GM23338 (cell line): ENCODE data around the gene NOL12. TPM values are rescaled to one million over a fixed set of nuclear protein-coding genes. Genes with fewer than 3 reads are reported as not detected.

Experiments used
- ATAC-seq: fragments of 200-7000 bp; cut with Tn5 transposase; 3 replicates; pipeline ENCODE4 v1.9.1; 2020
- DNase-seq: peaks from one replicate; pipeline ENCODE4 v3.0.0-alpha.2; 2015; ENCODE audit warnings: low spot score
- H2AFZ ChIP-seq: fragments of 200-600 bp; sonication (generic); 2 replicates; pipeline ENCODE4 v1.8.0; 2016; ENCODE audit warnings: antibody characterized with exemption, mild to moderate bottlenecking, moderate library complexity
- H3F3A ChIP-seq: fragments of 200-600 bp; sonication (generic); replicated peaks from 2 replicates; pipeline ENCODE4 v1.8.0; 2017; ENCODE audit warnings: antibody characterized with exemption, mixed run types, low read depth
- H3K27ac ChIP-seq: fragments of 200-600 bp; sonication (generic); 2 replicates; pipeline ENCODE4 v1.6.1; 2016; ENCODE audit warnings: low read depth
- H3K27me3 ChIP-seq: fragments of 200-600 bp; sonication (generic); 2 replicates; pipeline ENCODE4 v1.8.0; 2016; ENCODE audit warnings: mild to moderate bottlenecking, mixed run types, moderate library complexity; ENCODE audit not compliant: insufficient read depth
- H3K36me3 ChIP-seq: fragments of 200-600 bp; sonication (generic); 2 replicates; pipeline ENCODE4 v1.8.0; 2016; ENCODE audit warnings: mild to moderate bottlenecking; ENCODE audit not compliant: insufficient read depth
- H3K4me1 ChIP-seq: fragments of 200-600 bp; sonication (generic); 2 replicates; pipeline ENCODE4 v1.8.0; 2016; ENCODE audit warnings: mild to moderate bottlenecking, moderate library complexity; ENCODE audit not compliant: insufficient read depth
- H3K4me2 ChIP-seq: fragments of 200-600 bp; sonication (generic); 2 replicates; pipeline ENCODE4 v1.7.1; 2017; ENCODE audit warnings: mixed run types
- H3K4me3 ChIP-seq: fragments of 200-600 bp; sonication (generic); 2 replicates; pipeline ENCODE4 v1.6.1; 2016; ENCODE audit warnings: mixed run types
- H3K79me2 ChIP-seq: fragments of 200-600 bp; sonication (generic); replicated peaks from 2 replicates; pipeline ENCODE4 v1.8.0; 2017; ENCODE audit warnings: mild to moderate bottlenecking; ENCODE audit not compliant: insufficient read depth
- H3K9me2 ChIP-seq: fragments of 200-600 bp; sonication (generic); 2 replicates; pipeline ENCODE4 v1.8.0; 2017; ENCODE audit not compliant: insufficient read depth
- H4K20me1 ChIP-seq: fragments of 200-600 bp; sonication (generic); replicated peaks from 2 replicates; pipeline ENCODE4 v1.8.0; 2017; ENCODE audit warnings: mild to moderate bottlenecking; ENCODE audit not compliant: insufficient read depth
- H3K27ac Mint-ChIP-seq: 2 replicates; pipeline ENCODE4 v1.8.0; 2020; ENCODE audit warnings: inconsistent platforms, mild to moderate bottlenecking, moderate library complexity, mixed read lengths
- H3K27me3 Mint-ChIP-seq: 3 replicates; pipeline ENCODE4 v1.8.0; 2022; ENCODE audit warnings: low read depth, mild to moderate bottlenecking, moderate library complexity, mixed read lengths, inconsistent platforms; ENCODE audit not compliant: insufficient read depth, poor library complexity
- H3K36me3 Mint-ChIP-seq: 3 replicates; pipeline ENCODE4 v1.8.0; 2021; ENCODE audit warnings: low read depth, mild to moderate bottlenecking, inconsistent platforms, moderate library complexity, mixed read lengths
- H3K4me1 Mint-ChIP-seq: 3 replicates; pipeline ENCODE4 v1.8.0; 2020; ENCODE audit warnings: mild to moderate bottlenecking, inconsistent platforms, mixed read lengths
- H3K4me3 Mint-ChIP-seq: 3 replicates; pipeline ENCODE4 v1.8.0; 2021; ENCODE audit warnings: moderate library complexity, mild to moderate bottlenecking, inconsistent platforms, mixed read lengths
- H3K9me3 Mint-ChIP-seq: 3 replicates; pipeline ENCODE4 v1.8.0; 2020; ENCODE audit warnings: moderate library complexity, mild to moderate bottlenecking, inconsistent platforms, mixed read lengths
- CREB1 ChIP-seq: fragments of 250-450 bp; sonication (Bioruptor Pico); IDR thresholded peaks from 2 replicates; pipeline ENCODE4 v1.5.0; 2020; ENCODE audit warnings: low read depth, mild to moderate bottlenecking, moderate library complexity
- EZH2phosphoT487 ChIP-seq: fragments of 200-600 bp; sonication (generic); IDR thresholded peaks from one replicate; pipeline ENCODE4 v1.8.1; 2018; ENCODE audit warnings: antibody characterized with exemption; ENCODE audit not compliant: unreplicated experiment
- JUNB ChIP-seq: IDR thresholded peaks from one replicate; pipeline ENCODE4 v1.6.1; 2016; ENCODE audit warnings: antibody characterized with exemption; ENCODE audit not compliant: unreplicated experiment
- NANOG ChIP-seq: IDR thresholded peaks from 2 replicates; pipeline ENCODE4 v1.6.1; 2016; ENCODE audit warnings: antibody characterized with exemption, borderline replicate concordance
- POLR2AphosphoS5 ChIP-seq: IDR thresholded peaks from 2 replicates; pipeline ENCODE4 v1.6.1; 2016; ENCODE audit warnings: antibody characterized with exemption, low read depth
- ZNF114 ChIP-seq: fragments of 250-450 bp; sonication (Bioruptor Pico); IDR thresholded peaks from 2 replicates; pipeline ENCODE4 v1.5.0; 2020; ENCODE audit warnings: mild to moderate bottlenecking, moderate library complexity
- ZNF331 ChIP-seq: fragments of 250-450 bp; sonication (Bioruptor Pico); IDR thresholded peaks from 2 replicates; pipeline ENCODE4 v1.5.0; 2020; ENCODE audit warnings: low read depth, mild to moderate bottlenecking, moderate library complexity
- polyA plus RNA-seq: library from polyadenylated mRNA; unstranded; fragments of >200 nt; fragmentation: Nextera tagmentation; extraction: Ambion mirVana; gene quantifications from 2 replicates; pipeline ENCODE4 v1.2.1, GENCODE V29; 2016
- total RNA-seq: library from RNA; depleted of rRNA; stranded (reverse); fragments of >200 nt; shearing (Covaris generic); gene quantifications from 2 replicates; pipeline ENCODE4 v1.2.3, GENCODE V29; 2014
- TF ChIP-seq, protein P1 (sequence below): fragments of 250-450 bp; sonication (Bioruptor Pico); IDR thresholded peaks from 2 replicates; pipeline ENCODE4 v1.5.0; 2020; ENCODE audit warnings: mild to moderate bottlenecking, moderate library complexity
- TF ChIP-seq, protein P2 (sequence below): IDR thresholded peaks from one replicate; pipeline ENCODE4 v1.6.1; 2018; ENCODE audit warnings: antibody characterized with exemption; ENCODE audit not compliant: unreplicated experiment
- TF ChIP-seq, protein P3 (sequence below): IDR thresholded peaks from 2 replicates; pipeline ENCODE4 v1.6.1; 2016; ENCODE audit warnings: antibody characterized with exemption
- TF ChIP-seq, protein P4 (sequence below), 2 experiments: fragments of 200-600 bp in 1 of 2; sonication (generic) in 1 of 2; conservative IDR thresholded peaks; 2 replicates each; pipeline versions ENCODE4 v1.5.1 to v1.6.1; 2016 to 2017; ENCODE audit warnings: antibody characterized with exemption in 2 of 2, low read depth in 2 of 2, mild to moderate bottlenecking in 2 of 2, moderate library complexity in 1 of 2

Gene NOL12
- total and polyA plus RNA-seq, 2 experiments from 2014 or later, result 22.2 to 48.5 TPM

DNA sequence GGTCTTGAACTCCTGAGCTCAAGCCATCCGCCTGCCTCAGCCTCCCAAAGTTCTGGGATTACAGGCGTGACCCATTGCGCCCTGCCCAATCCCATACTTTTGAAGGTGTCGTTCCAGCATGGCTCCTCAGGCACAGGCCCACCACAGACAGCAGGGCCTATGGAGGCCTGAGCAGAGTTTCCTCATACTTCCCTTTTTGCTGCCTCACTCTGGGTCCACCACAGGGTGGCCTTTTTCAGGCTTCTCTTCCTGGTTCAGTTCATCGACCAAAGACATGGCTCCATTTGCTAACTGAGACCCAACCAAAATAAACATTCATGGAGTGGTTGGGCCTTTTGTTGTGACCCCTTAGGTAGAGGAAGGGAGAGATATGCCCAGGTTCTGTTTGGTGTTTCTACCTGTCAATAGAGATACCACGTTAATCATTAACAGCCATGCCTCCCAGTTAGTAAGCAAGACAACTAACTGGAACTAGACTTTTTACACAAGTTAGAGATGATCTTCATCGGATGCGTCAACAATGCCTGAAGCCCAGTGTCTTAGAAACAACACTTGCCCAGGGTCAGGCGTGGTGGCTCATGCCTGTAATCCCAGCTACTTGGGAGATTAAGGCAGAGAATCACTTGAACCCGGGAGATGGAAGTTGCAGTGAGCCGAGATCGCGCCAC lies 45.8 kb downstream of the NOL12 start:
- TF ChIP-seq, protein P1, sequence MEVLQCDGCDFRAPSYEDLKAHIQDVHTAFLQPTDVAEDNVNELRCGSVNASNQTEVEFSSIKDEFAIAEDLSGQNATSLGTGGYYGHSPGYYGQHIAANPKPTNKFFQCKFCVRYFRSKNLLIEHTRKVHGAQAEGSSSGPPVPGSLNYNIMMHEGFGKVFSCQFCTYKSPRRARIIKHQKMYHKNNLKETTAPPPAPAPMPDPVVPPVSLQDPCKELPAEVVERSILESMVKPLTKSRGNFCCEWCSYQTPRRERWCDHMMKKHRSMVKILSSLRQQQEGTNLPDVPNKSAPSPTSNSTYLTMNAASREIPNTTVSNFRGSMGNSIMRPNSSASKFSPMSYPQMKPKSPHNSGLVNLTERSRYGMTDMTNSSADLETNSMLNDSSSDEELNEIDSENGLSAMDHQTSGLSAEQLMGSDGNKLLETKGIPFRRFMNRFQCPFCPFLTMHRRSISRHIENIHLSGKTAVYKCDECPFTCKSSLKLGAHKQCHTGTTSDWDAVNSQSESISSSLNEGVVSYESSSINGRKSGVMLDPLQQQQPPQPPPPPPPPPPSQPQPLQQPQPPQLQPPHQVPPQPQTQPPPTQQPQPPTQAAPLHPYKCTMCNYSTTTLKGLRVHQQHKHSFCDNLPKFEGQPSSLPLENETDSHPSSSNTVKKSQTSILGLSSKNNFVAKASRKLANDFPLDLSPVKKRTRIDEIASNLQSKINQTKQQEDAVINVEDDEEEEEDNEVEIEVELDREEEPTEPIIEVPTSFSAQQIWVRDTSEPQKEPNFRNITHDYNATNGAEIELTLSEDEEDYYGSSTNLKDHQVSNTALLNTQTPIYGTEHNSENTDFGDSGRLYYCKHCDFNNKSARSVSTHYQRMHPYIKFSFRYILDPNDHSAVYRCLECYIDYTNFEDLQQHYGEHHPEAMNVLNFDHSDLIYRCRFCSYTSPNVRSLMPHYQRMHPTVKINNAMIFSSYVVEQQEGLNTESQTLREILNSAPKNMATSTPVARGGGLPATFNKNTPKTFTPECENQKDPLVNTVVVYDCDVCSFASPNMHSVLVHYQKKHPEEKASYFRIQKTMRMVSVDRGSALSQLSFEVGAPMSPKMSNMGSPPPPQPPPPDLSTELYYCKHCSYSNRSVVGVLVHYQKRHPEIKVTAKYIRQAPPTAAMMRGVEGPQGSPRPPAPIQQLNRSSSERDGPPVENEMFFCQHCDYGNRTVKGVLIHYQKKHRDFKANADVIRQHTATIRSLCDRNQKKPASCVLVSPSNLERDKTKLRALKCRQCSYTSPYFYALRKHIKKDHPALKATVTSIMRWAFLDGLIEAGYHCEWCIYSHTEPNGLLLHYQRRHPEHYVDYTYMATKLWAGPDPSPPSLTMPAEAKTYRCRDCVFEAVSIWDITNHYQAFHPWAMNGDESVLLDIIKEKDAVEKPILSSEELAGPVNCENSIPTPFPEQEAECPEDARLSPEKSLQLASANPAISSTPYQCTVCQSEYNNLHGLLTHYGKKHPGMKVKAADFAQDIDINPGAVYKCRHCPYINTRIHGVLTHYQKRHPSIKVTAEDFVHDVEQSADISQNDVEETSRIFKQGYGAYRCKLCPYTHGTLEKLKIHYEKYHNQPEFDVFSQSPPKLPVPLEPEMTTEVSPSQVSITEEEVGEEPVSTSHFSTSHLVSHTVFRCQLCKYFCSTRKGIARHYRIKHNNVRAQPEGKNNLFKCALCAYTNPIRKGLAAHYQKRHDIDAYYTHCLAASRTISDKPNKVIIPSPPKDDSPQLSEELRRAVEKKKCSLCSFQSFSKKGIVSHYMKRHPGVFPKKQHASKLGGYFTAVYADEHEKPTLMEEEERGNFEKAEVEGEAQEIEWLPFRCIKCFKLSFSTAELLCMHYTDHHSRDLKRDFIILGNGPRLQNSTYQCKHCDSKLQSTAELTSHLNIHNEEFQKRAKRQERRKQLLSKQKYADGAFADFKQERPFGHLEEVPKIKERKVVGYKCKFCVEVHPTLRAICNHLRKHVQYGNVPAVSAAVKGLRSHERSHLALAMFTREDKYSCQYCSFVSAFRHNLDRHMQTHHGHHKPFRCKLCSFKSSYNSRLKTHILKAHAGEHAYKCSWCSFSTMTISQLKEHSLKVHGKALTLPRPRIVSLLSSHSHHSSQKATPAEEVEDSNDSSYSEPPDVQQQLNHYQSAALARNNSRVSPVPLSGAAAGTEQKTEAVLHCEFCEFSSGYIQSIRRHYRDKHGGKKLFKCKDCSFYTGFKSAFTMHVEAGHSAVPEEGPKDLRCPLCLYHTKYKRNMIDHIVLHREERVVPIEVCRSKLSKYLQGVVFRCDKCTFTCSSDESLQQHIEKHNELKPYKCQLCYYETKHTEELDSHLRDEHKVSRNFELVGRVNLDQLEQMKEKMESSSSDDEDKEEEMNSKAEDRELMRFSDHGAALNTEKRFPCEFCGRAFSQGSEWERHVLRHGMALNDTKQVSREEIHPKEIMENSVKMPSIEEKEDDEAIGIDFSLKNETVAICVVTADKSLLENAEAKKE (CRISPR knock-in tag), result no peak
- no peak for TF ChIP-seq POLR2AphosphoS5
- TF ChIP-seq, protein P2, sequence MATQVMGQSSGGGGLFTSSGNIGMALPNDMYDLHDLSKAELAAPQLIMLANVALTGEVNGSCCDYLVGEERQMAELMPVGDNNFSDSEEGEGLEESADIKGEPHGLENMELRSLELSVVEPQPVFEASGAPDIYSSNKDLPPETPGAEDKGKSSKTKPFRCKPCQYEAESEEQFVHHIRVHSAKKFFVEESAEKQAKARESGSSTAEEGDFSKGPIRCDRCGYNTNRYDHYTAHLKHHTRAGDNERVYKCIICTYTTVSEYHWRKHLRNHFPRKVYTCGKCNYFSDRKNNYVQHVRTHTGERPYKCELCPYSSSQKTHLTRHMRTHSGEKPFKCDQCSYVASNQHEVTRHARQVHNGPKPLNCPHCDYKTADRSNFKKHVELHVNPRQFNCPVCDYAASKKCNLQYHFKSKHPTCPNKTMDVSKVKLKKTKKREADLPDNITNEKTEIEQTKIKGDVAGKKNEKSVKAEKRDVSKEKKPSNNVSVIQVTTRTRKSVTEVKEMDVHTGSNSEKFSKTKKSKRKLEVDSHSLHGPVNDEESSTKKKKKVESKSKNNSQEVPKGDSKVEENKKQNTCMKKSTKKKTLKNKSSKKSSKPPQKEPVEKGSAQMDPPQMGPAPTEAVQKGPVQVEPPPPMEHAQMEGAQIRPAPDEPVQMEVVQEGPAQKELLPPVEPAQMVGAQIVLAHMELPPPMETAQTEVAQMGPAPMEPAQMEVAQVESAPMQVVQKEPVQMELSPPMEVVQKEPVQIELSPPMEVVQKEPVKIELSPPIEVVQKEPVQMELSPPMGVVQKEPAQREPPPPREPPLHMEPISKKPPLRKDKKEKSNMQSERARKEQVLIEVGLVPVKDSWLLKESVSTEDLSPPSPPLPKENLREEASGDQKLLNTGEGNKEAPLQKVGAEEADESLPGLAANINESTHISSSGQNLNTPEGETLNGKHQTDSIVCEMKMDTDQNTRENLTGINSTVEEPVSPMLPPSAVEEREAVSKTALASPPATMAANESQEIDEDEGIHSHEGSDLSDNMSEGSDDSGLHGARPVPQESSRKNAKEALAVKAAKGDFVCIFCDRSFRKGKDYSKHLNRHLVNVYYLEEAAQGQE, result no peak
- TF ChIP-seq CREB1 (CRISPR knock-in tag), result no peak
- no peak for TF ChIP-seq ZNF114 (CRISPR knock-in tag)
- TF ChIP-seq, protein P3, sequence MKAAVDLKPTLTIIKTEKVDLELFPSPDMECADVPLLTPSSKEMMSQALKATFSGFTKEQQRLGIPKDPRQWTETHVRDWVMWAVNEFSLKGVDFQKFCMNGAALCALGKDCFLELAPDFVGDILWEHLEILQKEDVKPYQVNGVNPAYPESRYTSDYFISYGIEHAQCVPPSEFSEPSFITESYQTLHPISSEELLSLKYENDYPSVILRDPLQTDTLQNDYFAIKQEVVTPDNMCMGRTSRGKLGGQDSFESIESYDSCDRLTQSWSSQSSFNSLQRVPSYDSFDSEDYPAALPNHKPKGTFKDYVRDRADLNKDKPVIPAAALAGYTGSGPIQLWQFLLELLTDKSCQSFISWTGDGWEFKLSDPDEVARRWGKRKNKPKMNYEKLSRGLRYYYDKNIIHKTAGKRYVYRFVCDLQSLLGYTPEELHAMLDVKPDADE, result no peak
- no peak for TF ChIP-seq NANOG
- no peak for TF ChIP-seq EZH2phosphoT487
- TF ChIP-seq, protein P4, sequence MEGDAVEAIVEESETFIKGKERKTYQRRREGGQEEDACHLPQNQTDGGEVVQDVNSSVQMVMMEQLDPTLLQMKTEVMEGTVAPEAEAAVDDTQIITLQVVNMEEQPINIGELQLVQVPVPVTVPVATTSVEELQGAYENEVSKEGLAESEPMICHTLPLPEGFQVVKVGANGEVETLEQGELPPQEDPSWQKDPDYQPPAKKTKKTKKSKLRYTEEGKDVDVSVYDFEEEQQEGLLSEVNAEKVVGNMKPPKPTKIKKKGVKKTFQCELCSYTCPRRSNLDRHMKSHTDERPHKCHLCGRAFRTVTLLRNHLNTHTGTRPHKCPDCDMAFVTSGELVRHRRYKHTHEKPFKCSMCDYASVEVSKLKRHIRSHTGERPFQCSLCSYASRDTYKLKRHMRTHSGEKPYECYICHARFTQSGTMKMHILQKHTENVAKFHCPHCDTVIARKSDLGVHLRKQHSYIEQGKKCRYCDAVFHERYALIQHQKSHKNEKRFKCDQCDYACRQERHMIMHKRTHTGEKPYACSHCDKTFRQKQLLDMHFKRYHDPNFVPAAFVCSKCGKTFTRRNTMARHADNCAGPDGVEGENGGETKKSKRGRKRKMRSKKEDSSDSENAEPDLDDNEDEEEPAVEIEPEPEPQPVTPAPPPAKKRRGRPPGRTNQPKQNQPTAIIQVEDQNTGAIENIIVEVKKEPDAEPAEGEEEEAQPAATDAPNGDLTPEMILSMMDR (conservative IDR thresholded peaks at IDR 0.05; ENCODE audit: low read depth in 2 of 2), result no peak
- TF ChIP-seq JUNB, result no peak
- no peak for TF ChIP-seq ZNF331
- Mint-ChIP-seq H3K9me3 (no peaks in the 10 kb centered on the region), H3K36me3 (no peaks in the 10 kb centered on the region; the same call in 1 of the 3 replicates), H3K4me3 (no peak overlapping the region), H3K27ac (no peak overlapping the region; the same call in 1 of the 2 replicates), H3K27me3 (peaks cover 21% of the 10 kb centered on the region), H3K4me1 (no peaks in the 10 kb centered on the region)
- Histone ChIP-seq H3K4me3 (no peak overlapping the region), H3F3A (no peaks in the 10 kb centered on the region), H3K9me2 (no peaks in the 10 kb centered on the region), H3K36me3 (no peaks in the 10 kb centered on the region), H3K79me2 (no peaks in the 10 kb centered on the region), H3K27ac (no peak overlapping the region; the same call in 1 of the 2 replicates), H3K4me1 (no peaks in the 10 kb centered on the region), H4K20me1 (peaks cover 5% of the 10 kb centered on the region), H2AFZ (no peak overlapping the region), H3K4me2 (no peak overlapping the region), H3K27me3 (peaks cover 46% of the 10 kb centered on the region)
- DNase-seq (no peak), ATAC-seq (peak; percentile 33)
